Right lobe of liver (tissue), 6 donors: ENCODE measurements around the gene GPR155. TPM values are rescaled to one million over a fixed set of nuclear protein-coding genes. Genes with fewer than 3 reads are reported as not detected.
A peak's percentile ranks its signal among the peaks of the same experiment; 100 is the strongest.

Source experiments
- ATAC-seq, 4 donors: fragments of 200-7000 bp; cut with Tn5 transposase; one replicate each; pipeline ENCODE4 v1.9.1; 2020; ENCODE audit warnings: mild to moderate bottlenecking in 4 of 4, moderate library complexity in 4 of 4
- DNase-seq, 3 donors: peaks; one replicate each; pipeline ENCODE4 v3.0.0-alpha.2; 2020
- H3K27ac ChIP-seq, 3 donors: fragments of 200-600 bp; one replicate each; pipeline ENCODE4 v1.8.0; 2022
- H3K27me3 ChIP-seq, 2 donors: fragments of 200-600 bp; one replicate each; pipeline ENCODE4 v1.8.0; 2022
- H3K36me3 ChIP-seq, 4 donors: fragments of 200-600 bp; sonication (generic) in 1 of 4; one replicate each; pipeline versions ENCODE4 v1.5.1 to v1.8.0; 2017 to 2022; ENCODE audit warnings: control low read depth in 1 of 4
- H3K4me1 ChIP-seq, 4 donors: fragments of 200-600 bp; sonication (generic) in 1 of 4; one replicate each; pipeline versions ENCODE4 v1.5.1 to v1.8.0; 2017 to 2022; ENCODE audit warnings: control low read depth in 1 of 4
- H3K4me3 ChIP-seq, 3 donors: fragments of 200-600 bp; one replicate each; pipeline ENCODE4 v1.8.0; 2022
- H3K9me3 ChIP-seq, 4 donors: fragments of 200-600 bp; sonication (generic) in 1 of 4; one replicate each; pipeline versions ENCODE4 v1.5.1 to v1.8.0; 2017 to 2022; ENCODE audit warnings: control low read depth in 1 of 4
- CTCF ChIP-seq, 4 donors: fragments of 200-600 bp in 3 of 4; fragments of 450-650 bp in 1 of 4; IDR thresholded peaks; one replicate each; pipeline versions ENCODE4 v1.5.1 to v1.8.0; 2016 to 2022; ENCODE audit warnings: antibody characterized with exemption in 4 of 4, mild to moderate bottlenecking in 2 of 4
- POLR2A ChIP-seq: fragments of 450-650 bp; IDR thresholded peaks from one replicate; pipeline ENCODE4 v1.6.1; 2017; ENCODE audit warnings: antibody characterized with exemption, mild to moderate bottlenecking
- WGBS: methylation state at CpG from one replicate; pipeline ENCODE4 v1.1.6; 2018; ENCODE audit warnings: low coverage, low lambda C conversion rate; ENCODE audit not compliant: insufficient coverage; ENCODE audit errors: missing lambda C conversion rate; 5-methylcytosine and 5-hydroxymethylcytosine counted together
- intact Hi-C, 2 donors: fragments of 100-400 bp; cut with DNase I; formaldehyde crosslinking; loops; one replicate each; pipeline versions ENCODE4 v1.11.2 to v1.14.1; 2022
- total RNA-seq, 6 experiments: library from RNA; depleted of rRNA in 2 of 6; stranded (reverse); fragments of >200 nt in 2 of 6; fragmentation: NEBNext Ultra II Directional in 3 of 6; extraction: Animal tissue kit (Norgen Biotek cat#: 25700) in 3 of 6; gene quantifications; one replicate each; pipeline versions ENCODE4 v1.1.0 to v1.2.4, GENCODE V29; 2016 to 2023
- donor health status: DM: no; HTN: yes; CAD: no.
- donor health status: DM: no; HTN: no; CAD: no.
- donor health status: DM: no; HTN: no; CAD: no.
- donor health status: DM: no; HTN: yes; CAD: no.
- donor health status: DM: no; HTN: yes; CAD: no.

GPR155 gene
- total RNA-seq, 6 experiments from 2014 or later, result 6.5 to 11.3 (median 7.7) TPM

GRCh38 chr2:174511580-174512260, 24.9 kb upstream of the GPR155 start:
- intact Hi-C loops, result no loop called here
- Histone ChIP-seq H3K4me1 (peaks cover 0 to 11% (median under 1%) of the 10 kb centered on the region in 4 donors), H3K27me3 (no peaks in the 10 kb centered on the region), H3K36me3 (no peaks in the 10 kb centered on the region), H3K4me3 (peak overlapping the region in 1 of 3 donors; percentile 15), H3K27ac (peak overlapping the region; percentile 11 to 48 (median 14)), H3K9me3 (no peaks in the 10 kb centered on the region)
- WGBS, result 36% methylated on average over 5 of the region's 5 CpGs
- DNase-seq, result no peak
- ATAC-seq, result peak; percentile 77 to 89 (median 81)
- TF ChIP-seq POLR2A, result no peak
- TF ChIP-seq CTCF (IDR thresholded peaks at IDR 0.05), result no peak

- DNase-seq, result no peak
- intact Hi-C loops, result no loop called here
- H3K9me3 ChIP-seq, result no peaks in the 10 kb centered on the region
- 38% methylated on average over 2 of the region's 2 CpGs for WGBS
- peaks cover 0 to 9% (median 0%) of the 10 kb centered on the region in 4 donors for H3K4me1 ChIP-seq
- no peaks in the 10 kb centered on the region for H3K36me3 ChIP-seq
- H3K27ac ChIP-seq, result no peak overlapping the region
- peak in 1 of 4 donors; percentile 27 for ATAC-seq
- no peak for TF ChIP-seq POLR2A
- TF ChIP-seq CTCF (IDR thresholded peaks at IDR 0.05), result no peak
- no peak overlapping the region for H3K4me3 ChIP-seq
- H3K27me3 ChIP-seq, result no peaks in the 10 kb centered on the region
These were observed 23.9 kb upstream of the GPR155 start for GRCh38 chr2:174510583-174511189.

DNA sequence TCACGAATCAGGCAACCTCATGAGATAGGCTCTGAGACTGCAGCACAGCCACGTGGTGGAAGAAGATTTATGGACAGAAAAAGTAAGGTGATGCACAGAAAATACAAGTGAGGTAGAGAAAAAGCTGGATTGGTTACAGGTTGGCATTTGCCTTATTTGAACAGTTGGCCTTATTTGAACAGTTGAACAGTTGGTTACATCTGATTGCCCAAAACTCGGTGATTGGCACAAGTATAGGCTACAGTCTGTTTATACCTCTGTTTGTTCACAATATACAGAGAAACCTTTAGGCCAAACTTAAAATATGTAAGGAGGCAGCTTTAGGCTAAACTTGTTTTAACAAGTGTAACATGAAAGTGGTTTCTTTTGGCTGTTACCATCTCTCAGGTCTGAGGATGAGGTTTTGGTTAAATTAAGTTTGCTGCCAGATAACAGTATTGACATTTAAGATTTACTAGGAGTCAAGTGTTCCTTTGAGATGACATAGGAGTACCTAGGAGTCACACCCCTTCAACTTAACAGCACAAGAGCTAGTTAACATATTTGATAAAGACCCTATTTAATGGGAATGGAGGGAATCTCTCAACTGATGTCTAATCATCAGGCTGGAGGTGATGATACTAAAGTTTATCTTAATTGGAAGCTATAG, 16.5 kb upstream of the GPR155 start:
- 64% methylated on average over 3 of the region's 3 CpGs for WGBS
- no peaks in the 10 kb centered on the region for H3K9me3 ChIP-seq
- DNase-seq (no peak), ATAC-seq (peak; percentile 44 to 63 (median 51))
- H3K36me3 ChIP-seq, result no peaks in the 10 kb centered on the region
- TF ChIP-seq CTCF (IDR thresholded peaks at IDR 0.05), result no peak
- TF ChIP-seq POLR2A, result no peak
- H3K4me1 ChIP-seq, result no peaks in the 10 kb centered on the region
- no peak overlapping the region for H3K4me3 ChIP-seq
- H3K27me3 ChIP-seq, result no peaks in the 10 kb centered on the region
- intact Hi-C loops, result no loop called here
- no peak overlapping the region for H3K27ac ChIP-seq

DNA sequence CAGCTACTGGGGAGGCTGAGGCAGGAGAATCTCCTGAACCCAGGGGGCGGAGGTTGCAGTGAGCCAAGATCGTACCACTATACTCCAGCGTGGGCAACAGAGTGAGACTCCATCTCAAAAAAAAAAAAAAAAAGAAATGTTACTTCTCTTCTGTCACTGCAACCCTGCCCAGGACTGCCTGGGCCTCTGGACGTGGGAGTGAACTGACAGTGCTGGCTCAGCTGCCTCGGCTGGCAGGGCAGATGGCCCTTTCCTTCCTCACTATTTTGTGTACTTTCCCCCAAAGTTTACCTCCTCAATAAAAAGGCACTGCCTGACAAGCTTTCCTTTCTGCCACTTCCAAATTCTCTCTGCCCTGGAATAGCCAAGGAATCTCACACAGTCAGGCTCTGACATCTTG, 12.5 kb upstream of the GPR155 start:
- TF ChIP-seq CTCF (IDR thresholded peaks at IDR 0.05) (no peak), POLR2A (no peak)
- 79% methylated on average over 3 of the region's 5 CpGs for WGBS
- intact Hi-C loops, result no loop called here
- H3K4me3 ChIP-seq, result no peak overlapping the region
- peak in 1 of 4 donors; percentile 53 for ATAC-seq
- no peaks in the 10 kb centered on the region for H3K9me3 ChIP-seq
- no peaks in the 10 kb centered on the region for H3K4me1 ChIP-seq
- no peak overlapping the region for H3K27ac ChIP-seq
- no peak for DNase-seq
- no peaks in the 10 kb centered on the region for H3K36me3 ChIP-seq
- no peaks in the 10 kb centered on the region for H3K27me3 ChIP-seq
